ENCODE data around the gene BMPER. TPM values are rescaled to one million over a fixed set of nuclear protein-coding genes. Genes with fewer than 3 reads are reported as not detected.

BMPER gene
- polyA plus RNA-seq, 1 experiment = 8.8 TPM

- Histone ChIP-seq H3K4me3 (ENCODE audit: low read depth, low read length) (no peak overlapping the region), H3K36me3 (ENCODE audit: control insufficient read depth, insufficient read depth, low read length) (no peaks in the 10 kb centered on the region), H3K27me3 (ENCODE audit: control insufficient read depth, insufficient read depth, low read length) (no peaks in the 10 kb centered on the region)
- ChIA-PET CTCF (interaction anchor here (1.6 kb wide), 1 partner anchor 89 kb away, joined by 6 read pairs; no protein-coding TSS in a partner anchor), POLR2A (no interaction called here)
- DNase-seq (ENCODE audit: low read depth) = no peak
- TF ChIP-seq CTCF (IDR thresholded peaks at IDR 0.05; ENCODE audit: insufficient read depth, low read depth, low read length) = no peak
Measured at GRCh38 chr7:34084651-34085050, 179.3 kb downstream of the BMPER start.

GRCh38 chr7:34086064-34086463, 180.7 kb downstream of the BMPER start:
- DNase-seq (ENCODE audit: low read depth) = no peak
- POLR2A ChIA-PET = no interaction called here
- Histone ChIP-seq H3K36me3 (ENCODE audit: control insufficient read depth, insufficient read depth, low read length) (no peaks in the 10 kb centered on the region), H3K4me3 (ENCODE audit: low read depth, low read length) (no peak overlapping the region), H3K27me3 (ENCODE audit: control insufficient read depth, insufficient read depth, low read length) (no peaks in the 10 kb centered on the region)
- CTCF ChIA-PET = interaction anchor here (0.8 to 7.3 kb wide), 5 partner anchors 11 to 844 kb away, joined by 3 to 130 read pairs (median 6); no protein-coding TSS in a partner anchor
- TF ChIP-seq CTCF (IDR thresholded peaks at IDR 0.05; ENCODE audit: insufficient read depth, low read depth, low read length) = no peak

GRCh38 chr7:34086981-34087380, 181.6 kb downstream of the BMPER start:
- DNase-seq (ENCODE audit: low read depth) = no peak
- Histone ChIP-seq H3K36me3 (ENCODE audit: control insufficient read depth, insufficient read depth, low read length) (no peaks in the 10 kb centered on the region), H3K27me3 (ENCODE audit: control insufficient read depth, insufficient read depth, low read length) (no peaks in the 10 kb centered on the region), H3K4me3 (ENCODE audit: low read depth, low read length) (no peak overlapping the region)
- no peak for TF ChIP-seq CTCF (IDR thresholded peaks at IDR 0.05; ENCODE audit: insufficient read depth, low read depth, low read length)
- POLR2A ChIA-PET = no interaction called here
- CTCF ChIA-PET = interaction anchor here (0.6 to 7.3 kb wide), 14 partner anchors 10 to 627 kb away, joined by 3 to 130 read pairs (median 4); no protein-coding TSS in a partner anchor

GRCh38 chr7:34087892-34088891, 182.9 kb downstream of the BMPER start:
- DNase-seq (ENCODE audit: low read depth) = no peak
- H3K36me3 ChIP-seq (ENCODE audit: control insufficient read depth, insufficient read depth, low read length) = no peaks in the 10 kb centered on the region
- no peak overlapping the region for H3K4me3 ChIP-seq (ENCODE audit: low read depth, low read length)
- TF ChIP-seq CTCF (IDR thresholded peaks at IDR 0.05; ENCODE audit: insufficient read depth, low read depth, low read length) = peak; percentile 74
- no peaks in the 10 kb centered on the region for H3K27me3 ChIP-seq (ENCODE audit: control insufficient read depth, insufficient read depth, low read length)
- ChIA-PET CTCF (interaction anchor here (0.6 to 7.3 kb wide), 33 partner anchors 8 to 1453 kb away, joined by 3 to 130 read pairs (median 4); no protein-coding TSS in a partner anchor), POLR2A (no interaction called here)

- CTCF ChIA-PET = interaction anchor here (0.7 to 7.3 kb wide), 9 partner anchors 38 to 225 kb away, joined by 3 to 130 read pairs (median 4); no protein-coding TSS in a partner anchor
- H3K4me3 ChIP-seq (ENCODE audit: low read depth, low read length) = no peak overlapping the region
- POLR2A ChIA-PET = interaction anchor here (0.6 kb wide), 1 partner anchor 506 kb away, joined by 4 read pairs; no protein-coding TSS in a partner anchor
- no peak for DNase-seq (ENCODE audit: low read depth)
- no peak for TF ChIP-seq CTCF (IDR thresholded peaks at IDR 0.05; ENCODE audit: insufficient read depth, low read depth, low read length)
- no peaks in the 10 kb centered on the region for H3K27me3 ChIP-seq (ENCODE audit: control insufficient read depth, insufficient read depth, low read length)
- H3K36me3 ChIP-seq (ENCODE audit: control insufficient read depth, insufficient read depth, low read length) = peaks cover 1% of the 10 kb centered on the region; the same call in 1 of the 2 replicates
Measured at GRCh38 chr7:34090816-34091215, 185.5 kb downstream of the BMPER start.
